OCI-LY3 (cell line): Measurements from ENCODE around the gene AFDN.

Experiments
- EZH2phosphoT487 ChIP-seq: fragments of 200-600 bp; shearing (Covaris generic); IDR thresholded peaks from 2 replicates; pipeline ENCODE4 v1.6.1; 2018; ENCODE audit warnings: antibody characterized with exemption, mixed run types, low read depth
- TF ChIP-seq, protein P1 (sequence below): fragments of 200-600, 300-600 bp; sonication (generic); IDR thresholded peaks from 2 replicates; pipeline ENCODE4 v1.5.1; 2014; ENCODE audit warnings: antibody characterized with exemption, low read length, low read depth

DNA sequence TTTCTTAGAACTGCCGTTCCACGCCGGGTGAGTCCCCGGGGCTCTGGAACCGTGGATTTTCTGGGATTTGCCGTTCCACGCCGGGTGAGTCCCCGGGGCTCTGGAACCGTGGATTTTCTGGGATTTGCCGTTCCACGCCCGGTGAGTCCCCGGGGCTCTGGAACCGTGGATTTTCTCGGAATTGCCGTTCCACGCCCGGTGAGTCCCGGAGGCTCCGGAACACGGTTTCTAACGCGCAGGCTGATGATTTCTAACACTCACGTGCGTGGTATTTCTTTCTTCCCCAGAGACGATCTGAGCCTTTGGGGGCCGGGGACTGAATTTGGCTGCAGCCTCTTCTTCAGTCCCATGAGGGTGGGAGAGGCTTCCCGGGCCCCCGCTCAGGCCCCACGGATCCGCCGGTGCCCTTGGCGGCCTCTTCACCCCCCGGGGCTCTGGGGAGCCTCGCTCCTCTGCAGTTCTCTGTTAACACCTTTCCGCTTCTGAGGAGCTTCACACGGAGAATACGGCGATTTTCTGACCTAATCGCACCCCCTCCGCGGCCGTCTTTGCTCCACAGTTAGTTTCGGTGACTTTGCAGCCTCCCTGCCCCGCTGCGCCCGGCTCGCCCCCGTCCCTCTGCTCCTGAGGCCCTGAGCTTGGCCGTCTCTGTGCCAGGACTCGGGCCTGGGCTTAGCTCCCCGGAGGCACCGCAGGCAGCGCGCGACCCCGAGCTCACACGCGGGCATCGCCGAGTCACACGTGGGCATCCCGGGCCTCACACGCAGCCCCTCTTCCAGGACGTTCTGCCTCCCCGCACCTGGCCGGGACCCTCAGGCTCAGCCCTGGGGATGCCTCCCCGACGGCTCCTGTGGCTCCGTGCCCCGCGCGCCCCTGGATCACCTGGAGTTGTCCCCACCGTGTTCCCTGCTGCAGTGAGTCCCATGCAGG lies 163.6 kb downstream of the AFDN start:
- TF ChIP-seq, protein P1, sequence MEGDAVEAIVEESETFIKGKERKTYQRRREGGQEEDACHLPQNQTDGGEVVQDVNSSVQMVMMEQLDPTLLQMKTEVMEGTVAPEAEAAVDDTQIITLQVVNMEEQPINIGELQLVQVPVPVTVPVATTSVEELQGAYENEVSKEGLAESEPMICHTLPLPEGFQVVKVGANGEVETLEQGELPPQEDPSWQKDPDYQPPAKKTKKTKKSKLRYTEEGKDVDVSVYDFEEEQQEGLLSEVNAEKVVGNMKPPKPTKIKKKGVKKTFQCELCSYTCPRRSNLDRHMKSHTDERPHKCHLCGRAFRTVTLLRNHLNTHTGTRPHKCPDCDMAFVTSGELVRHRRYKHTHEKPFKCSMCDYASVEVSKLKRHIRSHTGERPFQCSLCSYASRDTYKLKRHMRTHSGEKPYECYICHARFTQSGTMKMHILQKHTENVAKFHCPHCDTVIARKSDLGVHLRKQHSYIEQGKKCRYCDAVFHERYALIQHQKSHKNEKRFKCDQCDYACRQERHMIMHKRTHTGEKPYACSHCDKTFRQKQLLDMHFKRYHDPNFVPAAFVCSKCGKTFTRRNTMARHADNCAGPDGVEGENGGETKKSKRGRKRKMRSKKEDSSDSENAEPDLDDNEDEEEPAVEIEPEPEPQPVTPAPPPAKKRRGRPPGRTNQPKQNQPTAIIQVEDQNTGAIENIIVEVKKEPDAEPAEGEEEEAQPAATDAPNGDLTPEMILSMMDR: no peak
- TF ChIP-seq EZH2phosphoT487: no peak
